Measurements from ENCODE around the gene CTTN. TPM values are rescaled to one million over a fixed set of nuclear protein-coding genes. Genes with fewer than 3 reads are reported as not detected.
"Not testable (repeated sequence)": the region's sequence is repeated elsewhere in the genome, so short reads cannot be mapped to it uniquely, and the experiment has no call there.

The CTTN gene
- total RNA-seq, 4 donors from 2014 or later = 261 to 536 (median 402) TPM

GRCh38 chr11:70448983-70449567 is 50.7 kb downstream of the CTTN start:
- H3K9me3 ChIP-seq = peaks cover 0 to 16% (median 4%) of the 10 kb centered on the region in 4 donors
- H3K27me3 ChIP-seq = no peaks in the 10 kb centered on the region
- H3K27ac ChIP-seq = no peak overlapping the region
- no peak for DNase-seq
- no peaks in the 10 kb centered on the region for H3K4me1 ChIP-seq
- TF ChIP-seq POLR2A (IDR thresholded peaks at IDR 0.05) = no peak
- TF ChIP-seq CTCF (IDR thresholded peaks at IDR 0.05) = peak in 1 of 6 experiments; percentile 10
- H3K4me3 ChIP-seq = no peak overlapping the region
- no peaks in the 10 kb centered on the region for H3K36me3 ChIP-seq

GRCh38 chr11:70454197-70454767 is 56.0 kb downstream of the CTTN start:
- Histone ChIP-seq H3K36me3 (no peaks in the 10 kb centered on the region), H3K4me3 (no peak overlapping the region), H3K27ac (no peak overlapping the region), H3K9me3 (peaks cover 0 to 8% (median 0%) of the 10 kb centered on the region in 4 donors), H3K4me1 (no peaks in the 10 kb centered on the region), H3K27me3 (no peaks in the 10 kb centered on the region)
- no peak for TF ChIP-seq POLR2A (IDR thresholded peaks at IDR 0.05)
- no peak for TF ChIP-seq CTCF (IDR thresholded peaks at IDR 0.05)
- no peak for DNase-seq

- not testable (repeated sequence) for H3K4me1 ChIP-seq, H3K4me3 ChIP-seq, H3K9me3 ChIP-seq, DNase-seq, H3K27me3 ChIP-seq, H3K36me3 ChIP-seq, H3K27ac ChIP-seq
Measured at GRCh38 chr11:70454811-70455210, 56.5 kb downstream of the CTTN start.

GRCh38 chr11:70455354-70455753 is 57.0 kb downstream of the CTTN start:
- Histone ChIP-seq H3K9me3 (no peaks in the 10 kb centered on the region), H3K27ac (no peak overlapping the region), H3K36me3 (no peaks in the 10 kb centered on the region), H3K27me3 (no peaks in the 10 kb centered on the region), H3K4me1 (no peaks in the 10 kb centered on the region), H3K4me3 (no peak overlapping the region)
- no peak for DNase-seq
- no peak for TF ChIP-seq POLR2A (IDR thresholded peaks at IDR 0.05)
- TF ChIP-seq CTCF (IDR thresholded peaks at IDR 0.05) = no peak

GRCh38 chr11:70456921-70457532 is 58.7 kb downstream of the CTTN start:
- H3K27ac ChIP-seq = no peak overlapping the region
- H3K36me3 ChIP-seq = no peaks in the 10 kb centered on the region
- H3K27me3 ChIP-seq = no peaks in the 10 kb centered on the region
- TF ChIP-seq CTCF (IDR thresholded peaks at IDR 0.05) (no peak), POLR2A (IDR thresholded peaks at IDR 0.05) (no peak)
- no peaks in the 10 kb centered on the region for H3K4me1 ChIP-seq
- DNase-seq = no peak
- no peak overlapping the region for H3K4me3 ChIP-seq
- no peaks in the 10 kb centered on the region for H3K9me3 ChIP-seq

- no peaks in the 10 kb centered on the region for H3K27me3 ChIP-seq
- H3K4me3 ChIP-seq = no peak overlapping the region
- no peaks in the 10 kb centered on the region for H3K36me3 ChIP-seq
- no peaks in the 10 kb centered on the region for H3K9me3 ChIP-seq
- TF ChIP-seq POLR2A (IDR thresholded peaks at IDR 0.05) = no peak
- TF ChIP-seq CTCF (IDR thresholded peaks at IDR 0.05) = no peak
- H3K27ac ChIP-seq = no peak overlapping the region
- H3K4me1 ChIP-seq = no peaks in the 10 kb centered on the region
- no peak for DNase-seq
Measured at GRCh38 chr11:70458736-70459135, 60.4 kb downstream of the CTTN start.

Measured in Peyer's patch (tissue), 4 donors.